HepG2 (cell line): ENCODE data around the gene NDST1.
A peak's percentile ranks its signal among the peaks of the same experiment; 100 is the strongest.

Source experiments
- CERS6 ChIP-seq: sonication (generic); formaldehyde crosslinking; IDR thresholded peaks from 2 replicates; pipeline ENCODE4 v1.5.0; 2020; ENCODE audit warnings: missing genetic modification reagents
- CTCF ChIP-seq: sonication (generic); formaldehyde crosslinking; IDR thresholded peaks from 2 replicates; pipeline ENCODE4 v1.5.0; 2020; ENCODE audit warnings: mild to moderate bottlenecking, missing genetic modification reagents, moderate library complexity
- FOXA1 ChIP-seq, 2 experiments: fragments of 450-650 bp in 1 of 2; sonication (generic) in 1 of 2; formaldehyde crosslinking in 1 of 2; IDR thresholded peaks; 2 replicates each; pipeline versions ENCODE4 v1.4.0 to v1.6.1; 2016 to 2020; ENCODE audit warnings: missing genetic modification reagents in 1 of 2
- HNRNPL ChIP-seq: fragments of 200-400 bp; formaldehyde crosslinking; IDR thresholded peaks from 2 replicates; pipeline ENCODE4 v1.6.1; 2017; ENCODE audit warnings: mild to moderate bottlenecking, low read depth, low read length
- NCOA1 ChIP-seq: sonication (generic); formaldehyde crosslinking; IDR thresholded peaks from 2 replicates; pipeline ENCODE4 v1.9.0; 2021; ENCODE audit warnings: missing genetic modification reagents
- NCOR1 ChIP-seq: fragments of 200-600 bp; sonication (generic); IDR thresholded peaks from 2 replicates; pipeline ENCODE4 v1.7.0; 2017; ENCODE audit warnings: antibody characterized with exemption, low read length, borderline replicate concordance
- POLR2AphosphoS5 ChIP-seq: IDR thresholded peaks from 2 replicates; pipeline ENCODE4 v1.6.1; 2012; ENCODE audit warnings: low read depth, low read length
- RFX5 ChIP-seq: IDR thresholded peaks from 2 replicates; pipeline ENCODE4 v1.6.1; 2011; ENCODE audit warnings: low read depth, low read length, improper control_type of control experiment
- ZBTB44 ChIP-seq: sonication (generic); formaldehyde crosslinking; IDR thresholded peaks from 2 replicates; pipeline ENCODE4 v1.4.0; 2020; ENCODE audit warnings: missing genetic modification reagents
- ZNF451 ChIP-seq: sonication (generic); formaldehyde crosslinking; IDR thresholded peaks from 2 replicates; pipeline ENCODE4 v1.5.0; 2020; ENCODE audit warnings: mild to moderate bottlenecking, missing genetic modification reagents
- TF ChIP-seq, protein P1 (sequence below): sonication (generic); formaldehyde crosslinking; IDR thresholded peaks from 2 replicates; pipeline ENCODE4 v1.4.0; 2020; ENCODE audit warnings: missing genetic modification reagents
- TF ChIP-seq, protein P2 (sequence below): sonication (generic); formaldehyde crosslinking; IDR thresholded peaks from 2 replicates; pipeline ENCODE4 v1.8.0; 2022; ENCODE audit warnings: missing genetic modification reagents, mild to moderate bottlenecking, moderate library complexity, borderline replicate concordance

DNA sequence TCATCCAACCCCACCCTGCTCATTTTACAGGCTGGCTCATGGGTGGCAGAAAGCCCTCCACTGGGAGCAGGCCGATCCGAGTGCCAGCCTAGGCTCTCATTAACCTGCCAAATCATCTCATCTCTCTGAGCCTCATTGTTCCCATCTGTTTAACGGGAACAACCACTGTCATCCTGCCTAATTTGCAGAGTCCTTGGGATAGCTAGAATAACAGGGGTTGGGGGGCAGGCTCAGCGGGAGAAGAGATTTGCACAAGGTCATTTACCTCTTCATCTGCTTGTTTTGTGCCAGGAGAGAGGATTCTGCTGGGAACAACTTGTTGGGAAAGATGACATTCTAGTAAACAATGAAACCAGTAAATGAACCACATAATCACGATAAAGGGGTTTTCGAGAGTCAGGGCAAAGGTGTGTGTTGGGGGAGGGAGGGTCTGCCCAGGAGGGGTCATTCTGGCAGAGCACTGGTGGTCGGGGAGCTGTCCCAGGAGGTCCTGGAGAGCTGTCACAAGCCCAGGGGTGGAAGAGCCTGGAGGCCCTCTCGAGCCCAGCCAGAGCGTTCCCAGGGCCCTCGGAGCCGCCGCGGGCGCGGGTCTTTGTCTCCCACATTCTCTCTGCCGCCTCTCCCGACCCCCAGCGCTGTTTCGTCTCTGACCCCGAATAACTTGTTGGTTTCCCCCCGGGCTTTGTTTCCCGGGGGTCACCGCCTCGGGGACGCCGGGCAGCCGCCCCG, 22.8 kb upstream of the NDST1 start:
- TF ChIP-seq ZBTB44 (CRISPR knock-in tag) (no peak), CERS6 (no peak), CTCF (CRISPR knock-in tag) (0 out of 2 replicates have a peak, but pooled peaks have one; percentile 6), FOXA1 (IDR thresholded peaks at IDR 0.05) (no peak), FOXA1 (CRISPR knock-in tag; IDR thresholded peaks at IDR 0.05) (peak; percentile 13; the same call in 1 of the 2 replicates), NCOA1 (CRISPR knock-in tag) (no peak), HNRNPL (0 out of 2 replicates have a peak, but pooled peaks have one; percentile 35), NCOR1 (no peak), RFX5 (no peak), POLR2AphosphoS5 (no peak), ZNF451 (CRISPR knock-in tag) (no peak)
- TF ChIP-seq, protein P1, sequence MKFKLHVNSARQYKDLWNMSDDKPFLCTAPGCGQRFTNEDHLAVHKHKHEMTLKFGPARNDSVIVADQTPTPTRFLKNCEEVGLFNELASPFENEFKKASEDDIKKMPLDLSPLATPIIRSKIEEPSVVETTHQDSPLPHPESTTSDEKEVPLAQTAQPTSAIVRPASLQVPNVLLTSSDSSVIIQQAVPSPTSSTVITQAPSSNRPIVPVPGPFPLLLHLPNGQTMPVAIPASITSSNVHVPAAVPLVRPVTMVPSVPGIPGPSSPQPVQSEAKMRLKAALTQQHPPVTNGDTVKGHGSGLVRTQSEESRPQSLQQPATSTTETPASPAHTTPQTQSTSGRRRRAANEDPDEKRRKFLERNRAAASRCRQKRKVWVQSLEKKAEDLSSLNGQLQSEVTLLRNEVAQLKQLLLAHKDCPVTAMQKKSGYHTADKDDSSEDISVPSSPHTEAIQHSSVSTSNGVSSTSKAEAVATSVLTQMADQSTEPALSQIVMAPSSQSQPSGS = no peak
- TF ChIP-seq, protein P2, sequence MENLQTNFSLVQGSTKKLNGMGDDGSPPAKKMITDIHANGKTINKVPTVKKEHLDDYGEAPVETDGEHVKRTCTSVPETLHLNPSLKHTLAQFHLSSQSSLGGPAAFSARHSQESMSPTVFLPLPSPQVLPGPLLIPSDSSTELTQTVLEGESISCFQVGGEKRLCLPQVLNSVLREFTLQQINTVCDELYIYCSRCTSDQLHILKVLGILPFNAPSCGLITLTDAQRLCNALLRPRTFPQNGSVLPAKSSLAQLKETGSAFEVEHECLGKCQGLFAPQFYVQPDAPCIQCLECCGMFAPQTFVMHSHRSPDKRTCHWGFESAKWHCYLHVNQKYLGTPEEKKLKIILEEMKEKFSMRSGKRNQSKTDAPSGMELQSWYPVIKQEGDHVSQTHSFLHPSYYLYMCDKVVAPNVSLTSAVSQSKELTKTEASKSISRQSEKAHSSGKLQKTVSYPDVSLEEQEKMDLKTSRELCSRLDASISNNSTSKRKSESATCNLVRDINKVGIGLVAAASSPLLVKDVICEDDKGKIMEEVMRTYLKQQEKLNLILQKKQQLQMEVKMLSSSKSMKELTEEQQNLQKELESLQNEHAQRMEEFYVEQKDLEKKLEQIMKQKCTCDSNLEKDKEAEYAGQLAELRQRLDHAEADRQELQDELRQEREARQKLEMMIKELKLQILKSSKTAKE (CRISPR knock-in tag) = no peak
